Measurements from ENCODE around the gene MAPKBP1. TPM values are rescaled to one million over a fixed set of nuclear protein-coding genes. Genes with fewer than 3 reads are reported as not detected.

MAPKBP1 gene
- total RNA-seq, 1 donor from 2014 or later, result 27.1 TPM

GRCh38 chr15:41856716-41857115 lies 82.4 kb downstream of the MAPKBP1 start:
- intact Hi-C loops (cut with micrococcal nuclease), result no loop called here

GRCh38 chr15:41857316-41857715 lies 83.0 kb downstream of the MAPKBP1 start:
- DNase-seq, result no peak
- H3K27me3 Mint-ChIP-seq, result no peaks in the 10 kb centered on the region
- H3K4me1 Mint-ChIP-seq, result peaks cover 7% of the 10 kb centered on the region
- H3K4me3 Mint-ChIP-seq, result no peak overlapping the region
- no peak overlapping the region for H3K27ac Mint-ChIP-seq
- H3K9me3 Mint-ChIP-seq, result no peaks in the 10 kb centered on the region
- no peaks in the 10 kb centered on the region for H3K36me3 Mint-ChIP-seq (ENCODE audit: low read depth)
- intact Hi-C loops (cut with micrococcal nuclease), result no loop called here

More at GRCh38 chr15:41856716-41857115, 82.4 kb downstream of the MAPKBP1 start:
- H3K9me3 Mint-ChIP-seq, result no peaks in the 10 kb centered on the region
- no peak overlapping the region for H3K27ac Mint-ChIP-seq
- no peak overlapping the region for H3K4me3 Mint-ChIP-seq
- H3K4me1 Mint-ChIP-seq, result peaks cover 7% of the 10 kb centered on the region
- no peaks in the 10 kb centered on the region for H3K27me3 Mint-ChIP-seq
- H3K36me3 Mint-ChIP-seq (ENCODE audit: low read depth), result no peaks in the 10 kb centered on the region
- no peak for DNase-seq

GRCh38 chr15:41858756-41859155 lies 84.5 kb downstream of the MAPKBP1 start:
- Mint-ChIP-seq H3K27me3 (no peaks in the 10 kb centered on the region), H3K27ac (no peak overlapping the region), H3K4me1 (peaks cover 7% of the 10 kb centered on the region), H3K4me3 (no peak overlapping the region), H3K9me3 (no peaks in the 10 kb centered on the region), H3K36me3 (ENCODE audit: low read depth) (no peaks in the 10 kb centered on the region)
- intact Hi-C loops (cut with micrococcal nuclease), result no loop called here
- DNase-seq, result no peak

GRCh38 chr15:41860049-41860828 lies 86.0 kb downstream of the MAPKBP1 start:
- Mint-ChIP-seq H3K27me3 (no peaks in the 10 kb centered on the region), H3K36me3 (ENCODE audit: low read depth) (no peaks in the 10 kb centered on the region), H3K9me3 (no peaks in the 10 kb centered on the region), H3K4me3 (no peak overlapping the region), H3K27ac (no peak overlapping the region), H3K4me1 (peaks cover 7% of the 10 kb centered on the region)
- intact Hi-C loops (cut with micrococcal nuclease), result no loop called here
- no peak for DNase-seq

GRCh38 chr15:41861736-41862356 lies 87.6 kb downstream of the MAPKBP1 start:
- no peak overlapping the region for H3K4me3 Mint-ChIP-seq
- DNase-seq, result no peak
- intact Hi-C loops (cut with micrococcal nuclease), result no loop called here
- no peaks in the 10 kb centered on the region for H3K27me3 Mint-ChIP-seq
- H3K4me1 Mint-ChIP-seq, result peaks cover 7% of the 10 kb centered on the region
- H3K27ac Mint-ChIP-seq, result no peak overlapping the region
- H3K9me3 Mint-ChIP-seq, result no peaks in the 10 kb centered on the region
- no peaks in the 10 kb centered on the region for H3K36me3 Mint-ChIP-seq (ENCODE audit: low read depth)

- Mint-ChIP-seq H3K9me3 (no peaks in the 10 kb centered on the region), H3K27me3 (no peaks in the 10 kb centered on the region), H3K27ac (no peak overlapping the region), H3K4me3 (no peak overlapping the region), H3K36me3 (ENCODE audit: low read depth) (no peaks in the 10 kb centered on the region), H3K4me1 (peaks cover 7% of the 10 kb centered on the region)
- intact Hi-C loops (cut with micrococcal nuclease), result no loop called here
- DNase-seq, result no peak
Observed at GRCh38 chr15:41862515-41863116, 88.3 kb downstream of the MAPKBP1 start.

- no peaks in the 10 kb centered on the region for H3K27me3 Mint-ChIP-seq
- intact Hi-C loops (cut with micrococcal nuclease), result no loop called here
- H3K36me3 Mint-ChIP-seq (ENCODE audit: low read depth), result no peaks in the 10 kb centered on the region
- H3K27ac Mint-ChIP-seq, result no peak overlapping the region
- no peaks in the 10 kb centered on the region for H3K4me1 Mint-ChIP-seq
- no peaks in the 10 kb centered on the region for H3K9me3 Mint-ChIP-seq
- no peak overlapping the region for H3K4me3 Mint-ChIP-seq
- DNase-seq, result no peak
Observed at GRCh38 chr15:41865490-41866055, 91.3 kb downstream of the MAPKBP1 start.

GRCh38 chr15:41866263-41866703 lies 92.0 kb downstream of the MAPKBP1 start:
- Mint-ChIP-seq H3K27me3 (no peaks in the 10 kb centered on the region), H3K4me3 (no peak overlapping the region), H3K4me1 (peaks cover 6% of the 10 kb centered on the region), H3K27ac (no peak overlapping the region), H3K9me3 (no peaks in the 10 kb centered on the region), H3K36me3 (ENCODE audit: low read depth) (no peaks in the 10 kb centered on the region)
- intact Hi-C loops (cut with micrococcal nuclease), result no loop called here
- DNase-seq, result no peak

GRCh38 chr15:41866872-41867579 lies 92.7 kb downstream of the MAPKBP1 start:
- no peak for DNase-seq

GRCh38 chr15:41868321-41868720 lies 94.0 kb downstream of the MAPKBP1 start:
- H3K27me3 Mint-ChIP-seq, result no peaks in the 10 kb centered on the region
- H3K9me3 Mint-ChIP-seq, result no peaks in the 10 kb centered on the region
- no peaks in the 10 kb centered on the region for H3K36me3 Mint-ChIP-seq (ENCODE audit: low read depth)
- no peak for DNase-seq
- H3K4me1 Mint-ChIP-seq, result peaks cover 9% of the 10 kb centered on the region
- no peak overlapping the region for H3K27ac Mint-ChIP-seq
- intact Hi-C loops (cut with micrococcal nuclease), result no loop called here
- no peak overlapping the region for H3K4me3 Mint-ChIP-seq

More at GRCh38 chr15:41866872-41867579, 92.7 kb downstream of the MAPKBP1 start:
- Mint-ChIP-seq H3K27ac (no peak overlapping the region), H3K4me3 (no peak overlapping the region), H3K36me3 (ENCODE audit: low read depth) (no peaks in the 10 kb centered on the region), H3K4me1 (peaks cover 6% of the 10 kb centered on the region), H3K9me3 (no peaks in the 10 kb centered on the region), H3K27me3 (no peaks in the 10 kb centered on the region)
- intact Hi-C loops (cut with micrococcal nuclease), result no loop called here

GRCh38 chr15:41869770-41870688 lies 95.7 kb downstream of the MAPKBP1 start:
- no peaks in the 10 kb centered on the region for H3K36me3 Mint-ChIP-seq (ENCODE audit: low read depth)
- no peak for DNase-seq
- H3K9me3 Mint-ChIP-seq, result no peaks in the 10 kb centered on the region
- H3K4me3 Mint-ChIP-seq, result no peak overlapping the region
- H3K4me1 Mint-ChIP-seq, result peaks cover 9% of the 10 kb centered on the region
- peak overlapping the region; percentile 63 for H3K27ac Mint-ChIP-seq
- no peaks in the 10 kb centered on the region for H3K27me3 Mint-ChIP-seq
- intact Hi-C loops (cut with micrococcal nuclease), result no loop called here

- Mint-ChIP-seq H3K9me3 (no peaks in the 10 kb centered on the region), H3K27ac (peak overlapping the region; percentile 63), H3K27me3 (no peaks in the 10 kb centered on the region), H3K4me3 (no peak overlapping the region), H3K36me3 (ENCODE audit: low read depth) (no peaks in the 10 kb centered on the region), H3K4me1 (peaks cover 9% of the 10 kb centered on the region)
- DNase-seq, result peak; percentile 87
- intact Hi-C loops (cut with micrococcal nuclease), result no loop called here
Observed at GRCh38 chr15:41870689-41871081, 96.4 kb downstream of the MAPKBP1 start.

Measured in activated CD4-positive, alpha-beta T cell treated with anti-CD3 and anti-CD28 coated beads, Interleukin-2, amount 10 ng/mL, durations not matched to agents 24 days and 14 days (primary cell).